Upper lobe of right lung (tissue), 1 donor: ENCODE data around the gene LHFPL2. TPM values are rescaled to one million over a fixed set of nuclear protein-coding genes. Genes with fewer than 3 reads are reported as not detected.

Source experiments
- ATAC-seq: fragments of 200-7000 bp; cut with Tn5 transposase; one replicate; pipeline ENCODE4 v1.9.1; 2020; ENCODE audit warnings: mild to moderate bottlenecking, moderate library complexity
- DNase-seq: peaks from one replicate; pipeline ENCODE4 v3.0.0-alpha.2; 2020
- H3K27ac ChIP-seq: fragments of 200-600 bp; one replicate; pipeline ENCODE4 v1.8.0; 2022
- H3K27me3 ChIP-seq: fragments of 200-600 bp; one replicate; pipeline ENCODE4 v1.8.0; 2022; ENCODE audit warnings: mild to moderate bottlenecking
- H3K36me3 ChIP-seq: fragments of 200-600 bp; one replicate; pipeline ENCODE4 v1.8.0; 2022
- H3K4me1 ChIP-seq: fragments of 200-600 bp; one replicate; pipeline ENCODE4 v1.8.0; 2022
- H3K4me3 ChIP-seq: fragments of 200-600 bp; one replicate; pipeline ENCODE4 v1.8.0; 2022; ENCODE audit warnings: mild to moderate bottlenecking
- H3K9me3 ChIP-seq: fragments of 200-600 bp; one replicate; pipeline ENCODE4 v1.8.0; 2022
- CTCF ChIP-seq: fragments of 200-600 bp; IDR thresholded peaks from one replicate; pipeline ENCODE4 v1.8.0; 2022; ENCODE audit warnings: antibody characterized with exemption
- intact Hi-C: fragments of 100-400 bp; cut with DNase I; formaldehyde crosslinking; loops from one replicate; pipeline ENCODE4 v1.11.0; 2022
- total RNA-seq: library from RNA; stranded (reverse); fragmentation: NEBNext Ultra II Directional; extraction: Animal tissue kit (Norgen Biotek cat#: 25700); gene quantifications from one replicate; pipeline ENCODE4 v1.2.1, GENCODE V29; 2021
- donor health status: DM: no; HTN: yes; CAD: no; lungs with severe emphysema.

The LHFPL2 gene
- total RNA-seq, 1 donor from 2014 or later, result 41.0 TPM

- no peak for TF ChIP-seq CTCF
- intact Hi-C loops, result no loop called here
- ATAC-seq, result no peak
- no peaks in the 10 kb centered on the region for H3K9me3 ChIP-seq
- peaks cover 13% of the 10 kb centered on the region for H3K4me1 ChIP-seq
- no peak overlapping the region for H3K4me3 ChIP-seq
- no peak overlapping the region for H3K27ac ChIP-seq
- no peaks in the 10 kb centered on the region for H3K36me3 ChIP-seq
- no peak for DNase-seq
- H3K27me3 ChIP-seq, result no peaks in the 10 kb centered on the region
These were observed 103.9 kb downstream of the LHFPL2 start for GRCh38 chr5:78544561-78545201.

- H3K4me1 ChIP-seq, result peaks cover 13% of the 10 kb centered on the region
- no peaks in the 10 kb centered on the region for H3K27me3 ChIP-seq
- TF ChIP-seq CTCF, result no peak
- H3K36me3 ChIP-seq, result no peaks in the 10 kb centered on the region
- H3K9me3 ChIP-seq, result no peaks in the 10 kb centered on the region
- H3K27ac ChIP-seq, result no peak overlapping the region
- ATAC-seq (no peak), DNase-seq (no peak)
- intact Hi-C loops, result no loop called here
- no peak overlapping the region for H3K4me3 ChIP-seq
These were observed 104.7 kb downstream of the LHFPL2 start for GRCh38 chr5:78543916-78544315.

- intact Hi-C loops, result no loop called here
- no peak for TF ChIP-seq CTCF
- no peaks in the 10 kb centered on the region for H3K36me3 ChIP-seq
- ATAC-seq, result no peak
- H3K4me3 ChIP-seq, result no peak overlapping the region
- DNase-seq, result no peak
- peaks cover 13% of the 10 kb centered on the region for H3K4me1 ChIP-seq
- H3K27ac ChIP-seq, result no peak overlapping the region
- no peaks in the 10 kb centered on the region for H3K27me3 ChIP-seq
- H3K9me3 ChIP-seq, result no peaks in the 10 kb centered on the region
These were observed 105.3 kb downstream of the LHFPL2 start for GRCh38 chr5:78543292-78543691.

GRCh38 chr5:78542321-78542840 lies 106.2 kb downstream of the LHFPL2 start:
- no peaks in the 10 kb centered on the region for H3K27me3 ChIP-seq
- no peaks in the 10 kb centered on the region for H3K9me3 ChIP-seq
- H3K27ac ChIP-seq, result no peak overlapping the region
- no peak overlapping the region for H3K4me3 ChIP-seq
- DNase-seq (no peak), ATAC-seq (no peak)
- intact Hi-C loops, result no loop called here
- H3K4me1 ChIP-seq, result peaks cover 13% of the 10 kb centered on the region
- TF ChIP-seq CTCF, result no peak
- no peaks in the 10 kb centered on the region for H3K36me3 ChIP-seq

- Histone ChIP-seq H3K4me1 (peaks cover 8% of the 10 kb centered on the region), H3K9me3 (no peaks in the 10 kb centered on the region)
These were observed 107.4 kb downstream of the LHFPL2 start for GRCh38 chr5:78541086-78541654.

More at GRCh38 chr5:78541086-78541654, 107.4 kb downstream of the LHFPL2 start:
- ATAC-seq (peak; percentile 67), DNase-seq (no peak)
- TF ChIP-seq CTCF, result no peak
- H3K4me3 ChIP-seq, result no peak overlapping the region
- H3K27ac ChIP-seq, result no peak overlapping the region
- H3K36me3 ChIP-seq, result no peaks in the 10 kb centered on the region
- H3K27me3 ChIP-seq, result no peaks in the 10 kb centered on the region
- intact Hi-C loops, result no loop called here
